ENCODE measurements around the gene EIF4G3.

The EIF4G3 gene

DNA sequence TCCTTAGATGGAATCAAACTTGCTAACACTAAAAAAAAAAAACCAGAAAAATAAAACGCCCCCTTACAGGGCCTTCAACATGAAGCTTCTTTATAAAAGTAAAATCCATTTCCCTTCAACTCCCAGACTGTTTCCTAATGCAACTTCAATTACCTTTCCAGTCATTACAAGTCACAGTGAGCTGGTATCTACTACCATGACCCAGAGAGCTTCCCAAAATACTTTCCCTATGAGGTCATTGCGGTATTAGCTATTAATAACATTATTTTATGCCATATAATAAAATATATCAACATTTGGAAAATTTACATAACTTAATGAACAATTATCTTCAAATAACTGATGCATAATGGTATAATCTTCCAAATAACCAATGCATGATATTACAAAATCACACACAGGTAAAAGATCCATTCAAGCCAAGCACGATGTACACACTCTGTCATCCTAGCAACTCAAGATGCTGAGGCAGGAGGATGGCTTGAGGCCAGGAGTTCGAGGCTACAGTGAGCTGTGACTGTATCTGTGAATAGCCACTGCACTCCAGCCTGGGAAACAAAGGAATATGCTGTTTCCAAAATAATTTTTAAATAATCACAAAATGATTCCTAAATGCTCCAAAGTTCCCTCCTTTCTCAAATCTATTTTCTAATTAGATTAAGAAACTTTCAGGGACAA lies 24.1 kb downstream of the EIF4G3 start (continued):
- TF ChIP-seq ISL1 (CRISPR knock-in tag; IDR thresholded peaks at IDR 0.05) (peak; percentile 9; the same call in 1 of the 2 replicates), PPARA (CRISPR knock-in tag; IDR thresholded peaks at IDR 0.05; ENCODE audit: borderline replicate concordance) (no peak)

DNA sequence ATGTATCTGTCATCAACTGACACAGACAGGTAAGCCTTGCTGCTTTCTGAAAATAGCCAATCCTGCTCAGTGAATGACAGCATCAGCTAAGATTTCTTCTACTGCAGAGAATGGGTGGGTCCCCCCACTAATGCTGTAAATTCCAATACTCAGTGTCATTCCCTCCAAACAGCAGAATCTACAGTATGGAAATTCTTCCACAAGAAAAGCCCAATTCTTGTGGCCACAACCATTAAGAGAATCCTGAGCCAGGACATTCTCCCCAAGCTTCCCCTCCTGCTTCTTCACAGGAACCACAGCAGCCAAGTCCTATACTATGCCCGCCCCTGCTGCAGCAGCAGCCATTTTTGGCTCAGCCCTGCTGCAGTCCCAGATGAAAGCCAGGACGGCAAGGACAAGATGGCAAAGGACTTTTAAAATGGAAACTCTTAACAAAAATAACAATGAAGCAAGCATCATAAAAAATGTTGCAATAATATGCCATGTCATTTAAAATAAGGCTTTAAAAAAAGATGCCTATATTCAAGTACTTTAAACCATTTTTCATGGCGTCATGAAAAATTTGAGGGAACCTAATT lies 26.8 kb downstream of the EIF4G3 start:
- TF ChIP-seq GLIS3 (CRISPR knock-in tag; IDR thresholded peaks at IDR 0.05) (no peak), ISL1 (CRISPR knock-in tag; IDR thresholded peaks at IDR 0.05) (no peak), SNAI2 (CRISPR knock-in tag; IDR thresholded peaks at IDR 0.05) (no peak), CREB5 (CRISPR knock-in tag; IDR thresholded peaks at IDR 0.05; ENCODE audit: low read depth) (no peak), CSDC2 (CRISPR knock-in tag; IDR thresholded peaks at IDR 0.05) (no peak), TCF4 (CRISPR knock-in tag; IDR thresholded peaks at IDR 0.05; ENCODE audit: borderline replicate concordance) (no peak), TOX (CRISPR knock-in tag; IDR thresholded peaks at IDR 0.05; ENCODE audit: borderline replicate concordance) (no peak), ZNF565 (CRISPR knock-in tag; conservative IDR thresholded peaks at IDR 0.05; ENCODE audit: low read depth) (no peak)
- TF ChIP-seq, protein P1, sequence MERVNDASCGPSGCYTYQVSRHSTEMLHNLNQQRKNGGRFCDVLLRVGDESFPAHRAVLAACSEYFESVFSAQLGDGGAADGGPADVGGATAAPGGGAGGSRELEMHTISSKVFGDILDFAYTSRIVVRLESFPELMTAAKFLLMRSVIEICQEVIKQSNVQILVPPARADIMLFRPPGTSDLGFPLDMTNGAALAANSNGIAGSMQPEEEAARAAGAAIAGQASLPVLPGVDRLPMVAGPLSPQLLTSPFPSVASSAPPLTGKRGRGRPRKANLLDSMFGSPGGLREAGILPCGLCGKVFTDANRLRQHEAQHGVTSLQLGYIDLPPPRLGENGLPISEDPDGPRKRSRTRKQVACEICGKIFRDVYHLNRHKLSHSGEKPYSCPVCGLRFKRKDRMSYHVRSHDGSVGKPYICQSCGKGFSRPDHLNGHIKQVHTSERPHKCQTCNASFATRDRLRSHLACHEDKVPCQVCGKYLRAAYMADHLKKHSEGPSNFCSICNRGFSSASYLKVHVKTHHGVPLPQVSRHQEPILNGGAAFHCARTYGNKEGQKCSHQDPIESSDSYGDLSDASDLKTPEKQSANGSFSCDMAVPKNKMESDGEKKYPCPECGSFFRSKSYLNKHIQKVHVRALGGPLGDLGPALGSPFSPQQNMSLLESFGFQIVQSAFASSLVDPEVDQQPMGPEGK (CRISPR knock-in tag; IDR thresholded peaks at IDR 0.05; ENCODE audit: borderline replicate concordance) = no peak
- TF ChIP-seq, protein P2, sequence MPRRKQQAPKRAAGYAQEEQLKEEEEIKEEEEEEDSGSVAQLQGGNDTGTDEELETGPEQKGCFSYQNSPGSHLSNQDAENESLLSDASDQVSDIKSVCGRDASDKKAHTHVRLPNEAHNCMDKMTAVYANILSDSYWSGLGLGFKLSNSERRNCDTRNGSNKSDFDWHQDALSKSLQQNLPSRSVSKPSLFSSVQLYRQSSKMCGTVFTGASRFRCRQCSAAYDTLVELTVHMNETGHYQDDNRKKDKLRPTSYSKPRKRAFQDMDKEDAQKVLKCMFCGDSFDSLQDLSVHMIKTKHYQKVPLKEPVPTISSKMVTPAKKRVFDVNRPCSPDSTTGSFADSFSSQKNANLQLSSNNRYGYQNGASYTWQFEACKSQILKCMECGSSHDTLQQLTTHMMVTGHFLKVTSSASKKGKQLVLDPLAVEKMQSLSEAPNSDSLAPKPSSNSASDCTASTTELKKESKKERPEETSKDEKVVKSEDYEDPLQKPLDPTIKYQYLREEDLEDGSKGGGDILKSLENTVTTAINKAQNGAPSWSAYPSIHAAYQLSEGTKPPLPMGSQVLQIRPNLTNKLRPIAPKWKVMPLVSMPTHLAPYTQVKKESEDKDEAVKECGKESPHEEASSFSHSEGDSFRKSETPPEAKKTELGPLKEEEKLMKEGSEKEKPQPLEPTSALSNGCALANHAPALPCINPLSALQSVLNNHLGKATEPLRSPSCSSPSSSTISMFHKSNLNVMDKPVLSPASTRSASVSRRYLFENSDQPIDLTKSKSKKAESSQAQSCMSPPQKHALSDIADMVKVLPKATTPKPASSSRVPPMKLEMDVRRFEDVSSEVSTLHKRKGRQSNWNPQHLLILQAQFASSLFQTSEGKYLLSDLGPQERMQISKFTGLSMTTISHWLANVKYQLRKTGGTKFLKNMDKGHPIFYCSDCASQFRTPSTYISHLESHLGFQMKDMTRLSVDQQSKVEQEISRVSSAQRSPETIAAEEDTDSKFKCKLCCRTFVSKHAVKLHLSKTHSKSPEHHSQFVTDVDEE (CRISPR knock-in tag; IDR thresholded peaks at IDR 0.05) = no peak
- TF ChIP-seq, protein P3, sequence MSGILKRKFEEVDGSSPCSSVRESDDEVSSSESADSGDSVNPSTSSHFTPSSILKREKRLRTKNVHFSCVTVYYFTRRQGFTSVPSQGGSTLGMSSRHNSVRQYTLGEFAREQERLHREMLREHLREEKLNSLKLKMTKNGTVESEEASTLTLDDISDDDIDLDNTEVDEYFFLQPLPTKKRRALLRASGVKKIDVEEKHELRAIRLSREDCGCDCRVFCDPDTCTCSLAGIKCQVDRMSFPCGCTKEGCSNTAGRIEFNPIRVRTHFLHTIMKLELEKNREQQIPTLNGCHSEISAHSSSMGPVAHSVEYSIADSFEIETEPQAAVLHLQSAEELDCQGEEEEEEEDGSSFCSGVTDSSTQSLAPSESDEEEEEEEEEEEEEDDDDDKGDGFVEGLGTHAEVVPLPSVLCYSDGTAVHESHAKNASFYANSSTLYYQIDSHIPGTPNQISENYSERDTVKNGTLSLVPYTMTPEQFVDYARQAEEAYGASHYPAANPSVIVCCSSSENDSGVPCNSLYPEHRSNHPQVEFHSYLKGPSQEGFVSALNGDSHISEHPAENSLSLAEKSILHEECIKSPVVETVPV (CRISPR knock-in tag; IDR thresholded peaks at IDR 0.05) = no peak
- peak; percentile 93 for ATAC-seq

- ATAC-seq = peak; percentile 72
- TF ChIP-seq ZNF70 (CRISPR knock-in tag; IDR thresholded peaks at IDR 0.05) = no peak
- no peak for TF ChIP-seq BACH2 (CRISPR knock-in tag; IDR thresholded peaks at IDR 0.05; ENCODE audit: borderline replicate concordance)
- no peak for TF ChIP-seq ZFP30 (CRISPR knock-in tag; IDR thresholded peaks at IDR 0.05)
- TF ChIP-seq SNAI2 (CRISPR knock-in tag; IDR thresholded peaks at IDR 0.05) = no peak
- no peak for TF ChIP-seq ZNF565 (CRISPR knock-in tag; conservative IDR thresholded peaks at IDR 0.05; ENCODE audit: low read depth)
- TF ChIP-seq, protein P4, sequence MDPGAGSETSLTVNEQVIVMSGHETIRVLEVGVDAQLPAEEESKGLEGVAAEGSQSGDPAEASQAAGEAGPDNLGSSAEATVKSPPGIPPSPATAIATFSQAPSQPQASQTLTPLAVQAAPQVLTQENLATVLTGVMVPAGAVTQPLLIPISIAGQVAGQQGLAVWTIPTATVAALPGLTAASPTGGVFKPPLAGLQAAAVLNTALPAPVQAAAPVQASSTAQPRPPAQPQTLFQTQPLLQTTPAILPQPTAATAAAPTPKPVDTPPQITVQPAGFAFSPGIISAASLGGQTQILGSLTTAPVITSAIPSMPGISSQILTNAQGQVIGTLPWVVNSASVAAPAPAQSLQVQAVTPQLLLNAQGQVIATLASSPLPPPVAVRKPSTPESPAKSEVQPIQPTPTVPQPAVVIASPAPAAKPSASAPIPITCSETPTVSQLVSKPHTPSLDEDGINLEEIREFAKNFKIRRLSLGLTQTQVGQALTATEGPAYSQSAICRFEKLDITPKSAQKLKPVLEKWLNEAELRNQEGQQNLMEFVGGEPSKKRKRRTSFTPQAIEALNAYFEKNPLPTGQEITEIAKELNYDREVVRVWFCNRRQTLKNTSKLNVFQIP (CRISPR knock-in tag; IDR thresholded peaks at IDR 0.05; ENCODE audit: borderline replicate concordance, low read depth) = no peak
- TF ChIP-seq, protein P1 (CRISPR knock-in tag; IDR thresholded peaks at IDR 0.05; ENCODE audit: borderline replicate concordance) = no peak
- TF ChIP-seq TOX (CRISPR knock-in tag; IDR thresholded peaks at IDR 0.05; ENCODE audit: borderline replicate concordance) = no peak
- no peak for TF ChIP-seq ZC3H10 (CRISPR knock-in tag; IDR thresholded peaks at IDR 0.05)
- TF ChIP-seq ZFP3 (CRISPR knock-in tag; IDR thresholded peaks at IDR 0.05) = no peak
- TF ChIP-seq ZNF8 (CRISPR knock-in tag; IDR thresholded peaks at IDR 0.05) = no peak
- TF ChIP-seq GLIS3 (CRISPR knock-in tag; IDR thresholded peaks at IDR 0.05) = no peak
- TF ChIP-seq ISL1 (CRISPR knock-in tag; IDR thresholded peaks at IDR 0.05) = no peak
- no peak for TF ChIP-seq PPARA (CRISPR knock-in tag; IDR thresholded peaks at IDR 0.05; ENCODE audit: borderline replicate concordance)
- no peak for TF ChIP-seq RARB (CRISPR knock-in tag; IDR thresholded peaks at IDR 0.05)
- TF ChIP-seq OSR1 (CRISPR knock-in tag; IDR thresholded peaks at IDR 0.05) = no peak
- TF ChIP-seq, protein P2 (CRISPR knock-in tag; IDR thresholded peaks at IDR 0.05) = no peak
- TF ChIP-seq ARNTL (CRISPR knock-in tag; IDR thresholded peaks at IDR 0.05; ENCODE audit: borderline replicate concordance, low read depth) = no peak
- TF ChIP-seq CSDC2 (CRISPR knock-in tag; IDR thresholded peaks at IDR 0.05) = no peak
These were observed 27.3 kb downstream of the EIF4G3 start for GRCh38 chr1:21149430-21149854.
